ENCODE measurements around the gene MRNIP. TPM values are rescaled to one million over a fixed set of nuclear protein-coding genes. Genes with fewer than 3 reads are reported as not detected.

MRNIP gene
- total RNA-seq, 1 donor from 2014 or later: 40.5 TPM

DNA sequence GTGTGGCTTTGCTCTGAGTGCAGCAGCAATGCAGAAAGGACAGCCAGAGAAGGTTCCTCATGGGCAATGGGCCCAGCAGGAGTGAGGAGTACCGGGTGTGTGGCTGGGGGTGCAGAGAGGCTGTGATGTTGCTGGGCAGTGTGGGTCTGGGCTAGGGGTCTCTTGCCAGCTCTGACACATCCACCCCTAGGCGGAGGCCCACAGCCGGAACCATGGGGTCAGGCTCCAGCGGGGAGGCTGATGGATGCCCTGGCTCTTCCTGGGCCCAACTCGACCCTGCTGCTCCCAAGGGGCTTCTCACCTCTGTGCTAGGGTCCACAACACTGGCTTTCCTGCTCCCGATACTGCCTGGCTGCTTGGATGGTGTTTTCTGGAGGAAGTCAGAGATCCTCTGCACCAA is 29.2 kb upstream of the MRNIP start:
- DNase-seq (ENCODE audit: low spot score): no peak

DNA sequence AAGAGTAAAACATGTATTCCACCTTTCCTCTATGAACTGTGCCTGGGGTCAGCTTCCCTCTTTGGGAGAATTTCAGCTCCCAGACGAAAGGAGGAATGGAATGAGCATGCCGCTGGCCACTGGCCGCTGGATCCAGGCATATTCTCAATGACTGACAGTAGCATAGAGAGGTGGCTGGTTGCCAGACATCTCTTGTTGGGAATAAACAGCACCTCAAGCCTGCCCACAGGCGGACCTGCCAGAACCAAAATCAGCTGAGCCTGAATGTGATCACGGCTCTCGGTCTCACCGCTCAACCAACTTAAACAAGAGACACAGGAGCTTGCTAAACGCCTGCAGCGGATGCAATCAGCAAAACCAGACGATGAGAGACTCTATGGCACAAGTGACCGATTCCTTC is 28.5 kb upstream of the MRNIP start:
- DNase-seq (ENCODE audit: low spot score): no peak

DNA sequence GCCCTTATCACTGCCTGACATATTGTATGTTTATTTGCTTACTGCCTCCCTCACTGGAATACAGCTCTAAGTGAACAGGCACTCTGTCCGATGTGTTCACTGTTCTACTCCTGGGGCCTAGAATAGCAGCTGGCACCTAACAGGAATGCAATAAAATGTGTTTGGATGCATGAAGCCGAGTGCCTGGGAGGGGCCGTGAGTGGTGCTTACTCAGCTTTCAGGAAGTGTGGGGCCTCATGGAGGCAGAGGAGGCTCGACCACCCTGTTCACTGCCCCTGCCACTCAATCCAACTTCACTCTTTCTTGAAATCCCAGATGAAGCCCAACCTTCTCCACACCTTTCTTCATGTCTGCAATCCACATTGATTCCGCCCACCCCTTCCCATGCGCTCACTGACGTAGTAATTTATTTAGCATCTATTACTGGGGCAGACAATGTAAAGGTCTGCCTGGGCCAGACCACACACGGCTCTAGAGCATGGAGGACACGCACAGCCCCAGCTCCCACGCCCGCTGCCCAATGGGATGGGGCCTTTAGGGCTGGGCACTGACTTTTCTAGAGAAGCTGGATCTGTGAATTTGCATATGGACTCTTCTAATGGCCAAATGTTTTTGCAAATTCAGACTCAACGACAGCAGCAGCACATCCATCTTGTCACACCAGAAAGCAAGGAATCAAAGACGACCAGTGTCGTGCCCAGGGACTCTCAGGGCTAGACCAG is 27.7 kb upstream of the MRNIP start:
- no peak for DNase-seq (ENCODE audit: low spot score)

DNA sequence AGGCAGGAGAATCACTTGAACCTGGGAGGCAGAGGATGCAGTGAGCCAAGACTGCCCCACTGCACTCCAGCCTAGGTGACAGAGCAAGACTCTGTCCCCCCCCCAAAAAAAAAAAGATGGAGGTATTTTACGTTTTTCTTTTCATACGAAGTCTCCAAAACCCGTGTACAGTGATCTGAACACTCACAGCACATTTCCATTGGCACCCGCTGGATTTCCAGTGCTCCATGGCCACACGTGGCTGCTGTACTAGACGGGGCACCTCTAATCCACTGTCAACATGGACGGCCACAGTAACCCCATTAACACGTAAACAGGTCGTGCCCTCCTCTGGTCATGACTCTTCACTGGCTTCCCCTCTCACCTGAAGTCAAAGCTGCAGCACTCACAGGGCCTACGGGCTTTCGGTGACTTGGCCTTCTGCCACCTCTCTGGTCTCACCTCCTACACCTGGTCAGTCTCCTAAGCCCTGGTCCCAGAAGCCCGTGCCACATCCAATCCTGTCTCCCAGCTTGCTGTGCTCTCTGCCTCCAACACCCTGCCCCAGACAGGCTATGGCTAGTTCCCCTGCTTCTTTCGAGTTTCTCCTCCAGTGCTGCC is 27.0 kb upstream of the MRNIP start:
- no peak for DNase-seq (ENCODE audit: low spot score)

DNA sequence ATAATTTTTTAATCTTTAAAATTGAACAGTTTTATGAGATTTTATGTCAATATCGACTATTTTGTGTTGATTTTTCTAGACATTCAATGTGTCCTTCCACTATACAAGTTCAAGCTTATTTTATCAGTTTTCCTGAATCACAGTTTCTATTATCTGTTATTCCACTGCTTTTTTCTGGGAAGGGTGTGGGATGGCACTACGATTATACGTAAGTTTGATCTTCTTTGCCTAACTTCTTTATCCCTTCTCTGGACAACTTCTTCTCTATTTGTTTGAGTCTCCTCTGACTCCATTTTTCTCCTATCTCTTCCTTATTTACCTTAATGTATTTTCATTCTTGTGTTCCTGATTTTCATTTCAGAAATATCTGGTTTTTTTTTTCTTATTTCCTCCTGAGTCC is 24.5 kb upstream of the MRNIP start:
- no peak for DNase-seq (ENCODE audit: low spot score)

DNA sequence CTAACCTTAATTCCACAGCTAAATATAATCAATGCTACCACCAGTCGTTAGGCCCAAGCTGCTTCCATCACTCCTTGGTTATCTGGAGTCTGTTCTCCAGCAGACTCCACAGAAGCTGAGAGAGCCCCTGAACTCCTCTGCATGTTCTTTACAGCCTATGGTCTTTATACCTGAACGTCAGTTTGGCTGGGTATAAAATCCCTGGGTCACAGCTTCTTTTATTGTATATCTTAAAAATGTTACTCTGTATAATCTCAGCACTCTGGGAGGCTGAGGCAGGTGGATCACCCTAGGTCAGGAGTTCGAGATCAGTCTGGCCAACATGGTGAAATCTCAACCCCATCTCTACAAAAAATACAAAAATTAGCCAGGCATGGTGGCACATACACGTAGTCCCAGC is 23.7 kb upstream of the MRNIP start:
- DNase-seq (ENCODE audit: low spot score): no peak

DNA sequence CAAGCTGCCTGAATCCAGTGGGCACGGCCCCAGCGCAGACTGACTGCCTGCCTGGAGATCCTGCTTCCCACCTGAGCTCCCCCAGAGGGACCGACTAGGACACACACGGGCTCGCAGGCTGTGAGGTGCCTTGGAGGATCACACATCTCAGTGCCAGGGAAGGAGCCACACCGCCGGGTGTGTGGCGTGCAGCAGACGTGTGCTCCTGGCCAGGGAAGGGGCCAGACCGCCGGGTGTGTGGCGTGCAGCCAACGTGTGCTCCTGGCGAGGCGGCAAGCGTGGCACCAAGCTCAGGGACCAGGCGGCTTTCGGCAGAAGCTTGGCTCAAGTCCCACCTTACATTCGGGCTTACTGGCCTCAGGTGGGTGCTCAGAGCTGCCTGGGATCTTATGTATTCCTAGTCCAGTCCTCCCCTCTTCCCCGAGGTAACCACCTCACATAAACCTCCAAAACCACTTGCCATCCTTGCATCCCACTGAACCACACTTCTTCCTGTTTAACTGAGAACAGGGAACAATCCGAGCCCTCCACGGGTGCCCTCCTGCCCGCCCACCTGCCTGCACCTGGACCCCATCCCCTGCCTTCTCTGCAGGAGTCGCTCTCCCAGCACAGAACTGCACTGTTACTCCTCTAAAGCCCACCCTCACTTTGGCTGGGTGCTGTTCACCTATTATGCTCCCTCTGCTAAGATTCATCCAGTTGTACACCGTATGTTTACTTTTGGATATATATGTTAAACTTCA is 22.4 kb upstream of the MRNIP start:
- DNase-seq (ENCODE audit: low spot score): no peak

DNA sequence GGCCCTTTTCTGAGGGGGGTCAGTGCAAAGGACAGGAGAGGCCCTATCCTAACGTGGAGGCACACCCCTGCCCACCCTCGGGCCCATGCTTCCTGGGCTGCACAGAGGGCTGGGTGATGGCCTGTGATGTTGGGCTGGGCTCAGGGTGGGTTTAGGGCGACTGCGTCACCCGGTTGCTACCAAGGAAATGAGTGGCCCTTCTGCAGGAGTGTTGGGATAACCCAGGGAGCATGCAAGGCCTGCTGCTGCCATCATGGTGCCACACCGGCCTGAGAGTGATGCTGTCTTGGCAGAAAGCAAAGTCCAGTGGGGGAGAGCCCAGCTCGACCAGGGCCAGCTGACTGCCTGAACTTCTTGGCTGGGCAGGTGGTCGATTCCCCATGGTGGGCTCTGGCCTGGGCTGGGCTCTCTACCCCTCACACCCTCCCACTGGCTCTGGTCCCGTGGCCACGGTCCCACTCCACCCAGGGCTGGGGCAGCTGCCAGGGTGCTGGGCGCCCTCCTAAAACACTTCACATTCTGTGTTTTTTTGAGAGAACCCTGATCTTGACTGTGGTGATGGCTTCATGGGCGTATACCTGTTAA is 21.5 kb upstream of the MRNIP start:
- no peak for DNase-seq (ENCODE audit: low spot score)

DNA sequence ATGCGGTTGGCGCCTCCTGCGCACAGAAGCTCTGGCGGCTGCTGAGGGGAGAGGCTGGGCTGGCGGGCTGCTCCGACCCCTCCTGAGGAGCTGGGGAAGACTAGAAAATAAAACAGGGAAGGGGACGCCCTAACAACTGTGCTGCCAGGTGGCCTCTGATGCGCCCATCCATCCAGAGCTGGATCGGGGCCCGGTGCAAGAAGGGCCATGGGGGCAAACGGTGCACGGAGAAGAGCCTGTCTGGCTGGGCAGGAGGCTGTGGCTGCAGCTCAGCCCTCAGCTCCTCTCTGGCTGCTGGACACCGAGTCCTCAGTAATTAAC is 21.0 kb upstream of the MRNIP start:
- no peak for DNase-seq (ENCODE audit: low spot score)

DNA sequence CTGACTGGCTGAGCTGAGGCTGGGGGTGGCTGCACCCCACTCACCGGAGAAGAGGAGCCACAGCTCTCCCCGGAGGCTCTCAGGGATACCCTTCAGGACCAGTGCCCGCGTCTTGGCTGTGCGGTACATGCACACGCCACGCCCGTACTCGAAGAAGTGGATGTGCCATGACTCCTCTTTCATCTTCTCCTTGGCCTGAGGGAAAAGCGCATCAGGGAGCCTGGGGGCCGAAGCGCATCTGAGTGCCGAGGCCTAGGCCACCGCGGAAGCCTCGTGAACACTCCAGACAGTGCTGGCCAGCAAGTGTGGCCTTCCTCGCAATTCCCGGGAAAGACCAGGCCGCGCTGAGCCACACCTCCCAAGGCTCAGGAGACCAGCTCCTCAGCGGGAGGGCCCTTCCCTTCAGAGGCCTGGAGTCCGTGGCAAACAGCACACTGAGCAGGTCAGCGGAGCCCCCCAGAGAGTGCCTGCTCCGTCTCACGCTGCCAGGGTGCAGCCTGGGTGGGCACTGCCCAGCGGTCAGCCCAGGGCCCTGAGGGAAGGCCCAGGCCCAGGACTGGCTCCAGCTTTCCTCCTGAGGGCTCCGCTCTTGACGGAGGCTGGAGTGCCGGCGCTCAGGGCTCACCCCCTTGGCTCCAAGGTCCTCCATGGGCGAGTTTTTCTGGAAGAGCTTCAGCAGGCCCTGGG is 20.5 kb upstream of the MRNIP start:
- no peak for DNase-seq (ENCODE audit: low spot score)

DNA sequence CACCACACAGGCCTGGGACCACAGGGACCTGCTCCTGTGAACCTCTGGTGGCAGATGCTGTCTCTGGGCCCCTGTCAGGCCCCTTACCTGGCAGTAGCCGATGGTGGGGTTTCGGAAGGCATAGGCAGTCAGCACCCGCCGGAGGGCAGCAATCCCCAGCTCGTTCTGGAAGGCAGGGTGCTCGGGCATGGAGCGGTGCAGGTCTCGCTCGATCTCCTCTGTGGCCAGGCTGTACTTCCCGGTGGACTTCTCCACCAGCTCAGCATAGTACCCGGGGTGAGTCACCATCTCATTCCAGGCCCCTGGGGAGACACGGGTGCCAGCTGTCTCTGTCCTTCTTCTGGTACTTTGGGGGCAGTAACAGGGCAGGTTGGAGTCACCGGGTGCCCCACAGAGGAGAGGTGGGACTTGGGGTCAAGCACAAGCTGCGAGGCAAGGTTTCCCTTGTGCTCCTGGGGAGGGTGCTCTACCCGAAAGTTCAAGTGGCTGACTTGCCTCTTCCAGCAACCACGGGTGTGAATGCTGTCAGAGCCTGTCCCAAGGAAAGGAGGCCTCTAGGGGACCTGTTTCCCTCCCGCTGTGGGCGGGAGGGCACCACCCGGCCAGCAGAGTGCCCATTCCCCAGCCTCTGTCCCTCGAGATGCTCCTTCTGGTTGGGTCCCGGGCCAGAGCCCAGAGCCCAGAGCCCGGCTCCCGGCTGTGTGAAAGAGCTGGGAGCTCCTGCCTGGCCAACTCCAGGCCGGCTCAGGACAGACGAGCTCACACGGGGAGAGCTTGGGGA is 19.8 kb upstream of the MRNIP start:
- no peak for DNase-seq (ENCODE audit: low spot score)

DNA sequence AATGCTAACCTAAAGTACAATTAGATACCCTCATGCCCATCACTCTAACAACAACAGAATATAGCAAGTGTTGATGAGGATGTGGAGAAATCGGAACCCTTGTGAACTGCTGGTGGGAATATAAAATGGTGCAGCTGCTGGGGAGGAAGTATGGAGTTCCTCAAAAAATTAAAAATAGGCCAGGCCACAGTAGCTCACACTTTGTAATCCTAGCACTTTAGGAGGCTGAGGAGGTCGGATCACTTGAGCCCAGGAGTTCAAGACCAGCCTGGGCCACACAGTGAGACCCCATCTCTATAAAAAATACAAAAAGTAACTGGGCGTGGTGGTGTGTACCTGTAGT is 18.0 kb upstream of the MRNIP start:
- DNase-seq (ENCODE audit: low spot score): no peak

DNA sequence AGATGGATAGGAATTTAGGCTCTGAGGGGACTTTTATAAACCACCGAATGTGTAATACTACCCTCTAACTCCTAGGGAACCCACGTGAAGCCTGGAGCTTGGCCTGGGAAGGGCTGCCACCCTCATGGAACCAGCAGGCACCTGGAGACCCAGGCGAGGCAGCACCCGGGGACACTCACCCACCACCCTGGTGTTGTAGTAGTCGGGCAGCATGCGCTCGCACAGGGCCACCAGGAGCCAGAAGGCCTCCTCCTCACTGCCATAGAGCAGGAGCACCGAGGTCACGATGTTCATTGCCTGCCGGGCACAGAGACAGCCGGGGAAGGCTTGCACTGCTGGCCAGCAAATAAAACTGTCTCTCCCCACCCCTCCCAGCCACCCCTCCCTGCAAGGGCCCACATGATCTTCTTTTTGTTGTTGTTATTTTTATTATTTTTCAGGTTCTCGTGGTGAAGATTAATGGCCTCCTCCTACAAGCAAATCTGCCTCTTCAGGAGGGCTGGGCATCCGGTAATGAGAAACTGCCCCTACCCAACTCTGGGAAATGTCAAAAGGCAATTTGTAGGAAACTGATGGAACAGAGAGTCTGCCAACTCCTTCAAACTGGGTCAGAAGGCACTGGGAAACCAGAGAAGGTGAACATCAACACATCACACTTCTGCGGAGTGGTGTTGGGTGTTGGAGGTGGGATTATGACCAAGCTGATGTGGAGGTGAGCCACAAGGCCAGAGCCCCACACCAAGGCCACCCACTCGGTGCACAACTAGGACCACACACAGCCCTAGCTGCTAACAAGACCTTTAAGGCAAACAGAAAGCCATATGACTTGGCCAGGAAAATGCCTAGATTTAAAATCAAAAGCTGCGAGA is 17.4 kb upstream of the MRNIP start:
- no peak for DNase-seq (ENCODE audit: low spot score)

DNA sequence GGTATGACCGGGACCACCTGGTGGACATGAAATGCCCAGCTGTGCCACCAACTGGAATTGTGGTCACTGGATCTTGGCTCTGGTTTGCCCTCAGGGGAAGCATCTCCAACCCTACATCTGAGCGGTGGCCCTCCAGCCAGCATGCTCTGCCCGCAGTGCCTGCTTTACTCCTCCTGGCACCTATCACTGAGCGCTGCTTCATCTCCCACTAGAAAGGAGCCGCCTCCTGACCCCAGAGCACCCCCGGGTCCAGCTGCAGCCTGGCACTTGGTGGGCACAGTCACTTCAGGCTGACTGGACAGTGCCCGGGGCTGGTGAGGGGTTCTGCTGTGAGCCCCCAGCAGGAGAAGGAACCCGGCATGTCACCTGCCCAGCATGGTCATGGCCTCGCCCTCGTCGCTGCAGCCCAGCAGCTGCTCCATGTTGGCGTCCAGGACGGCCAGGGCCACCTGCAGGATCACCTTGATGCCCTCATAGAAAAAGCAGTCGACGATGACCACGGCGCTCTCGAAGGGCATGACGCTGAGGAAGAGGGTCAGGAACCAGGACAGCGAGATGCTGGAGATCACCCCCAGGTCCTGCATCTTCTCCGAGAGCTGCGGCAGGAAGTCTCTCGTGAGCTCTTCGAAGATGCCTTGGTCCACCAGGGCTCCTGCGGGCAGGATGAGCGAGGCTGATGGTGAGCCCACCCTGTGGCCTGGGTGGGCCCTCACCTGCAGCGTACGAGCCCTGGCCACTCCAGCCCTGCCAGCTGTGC is 16.1 kb upstream of the MRNIP start:
- no peak for DNase-seq (ENCODE audit: low spot score)

DNA sequence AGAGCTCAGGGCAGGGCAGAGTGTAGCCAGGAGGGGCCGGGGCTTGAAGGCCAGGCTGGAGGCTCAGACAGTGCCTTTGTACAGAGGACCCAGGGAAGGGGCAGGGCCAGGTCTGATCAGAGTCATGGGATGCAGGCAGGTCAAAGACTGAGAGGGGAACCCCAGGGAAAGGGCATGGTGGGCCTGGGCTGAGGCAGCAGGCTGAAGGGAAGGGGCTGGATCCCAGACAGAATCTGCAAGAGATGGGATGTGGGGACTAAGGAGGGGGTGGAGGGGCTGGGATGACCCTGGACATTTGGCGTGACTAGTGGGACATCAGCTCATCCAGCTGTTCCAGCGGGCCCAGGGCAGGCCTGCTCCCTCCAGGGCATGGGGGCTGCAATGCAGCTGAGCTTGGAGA is 15.5 kb upstream of the MRNIP start:
- no peak for DNase-seq (ENCODE audit: low spot score)

DNA sequence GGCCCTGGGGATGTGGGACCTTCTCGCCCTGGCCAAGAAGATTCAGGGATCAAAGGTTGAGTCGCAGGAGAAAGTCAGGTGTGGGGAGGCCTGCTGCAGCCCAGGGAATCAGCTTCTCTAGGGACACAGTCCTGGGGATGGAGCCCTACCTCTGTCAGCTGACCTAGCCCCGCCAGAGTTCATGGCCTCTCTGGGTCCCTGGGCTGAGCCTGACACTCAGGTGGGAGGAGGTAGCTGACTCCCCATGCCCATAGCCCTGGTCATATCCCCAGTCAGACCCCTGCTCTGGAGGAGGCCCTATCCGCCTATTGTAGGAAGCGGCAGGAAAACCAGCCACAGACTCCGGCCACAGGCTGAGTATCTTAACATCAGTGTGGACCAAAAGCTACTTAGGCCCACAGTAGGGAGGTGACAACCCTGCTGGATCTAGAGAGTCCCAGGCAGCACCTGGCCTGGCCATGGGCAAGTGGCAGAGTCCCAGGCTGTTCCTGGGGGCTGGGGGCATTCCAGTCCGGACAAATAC is 15.0 kb upstream of the MRNIP start:
- no peak for DNase-seq (ENCODE audit: low spot score)

DNA sequence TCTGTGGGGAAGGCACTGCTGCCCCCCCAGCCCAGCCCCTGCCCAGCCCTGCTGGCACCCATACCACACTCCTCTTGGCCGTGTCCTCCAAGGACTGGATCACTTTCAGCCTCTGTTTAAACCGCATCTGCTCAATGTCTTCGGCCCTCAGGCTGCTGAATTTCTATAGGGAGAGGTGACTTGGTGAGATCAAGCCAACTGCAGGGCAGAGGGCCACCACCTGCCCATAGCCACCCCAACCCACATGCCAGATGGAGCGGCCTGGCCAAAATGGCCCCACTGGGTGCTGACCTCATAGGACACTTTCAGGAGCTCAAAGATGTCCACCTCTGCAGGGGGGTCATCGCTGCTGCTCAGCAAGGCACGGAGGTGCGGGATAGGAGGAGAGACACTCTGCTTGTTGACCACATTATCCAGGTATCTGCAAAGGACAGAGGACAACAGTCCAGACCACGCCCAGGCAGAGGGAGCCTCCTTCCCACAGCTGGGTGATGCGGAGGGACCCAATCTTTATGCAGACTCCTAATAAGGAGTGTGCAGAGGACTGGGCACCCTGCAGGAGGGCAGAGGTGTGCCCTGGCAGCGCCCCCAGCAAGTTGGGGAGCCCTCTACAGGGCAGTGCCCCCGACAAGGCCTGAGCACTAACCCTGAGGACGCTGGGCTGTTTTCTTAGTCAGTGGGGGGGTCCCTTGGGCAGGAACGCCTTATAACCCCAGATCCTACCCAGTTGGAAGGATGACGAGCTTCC is 14.4 kb upstream of the MRNIP start:
- DNase-seq (ENCODE audit: low spot score): no peak

DNA sequence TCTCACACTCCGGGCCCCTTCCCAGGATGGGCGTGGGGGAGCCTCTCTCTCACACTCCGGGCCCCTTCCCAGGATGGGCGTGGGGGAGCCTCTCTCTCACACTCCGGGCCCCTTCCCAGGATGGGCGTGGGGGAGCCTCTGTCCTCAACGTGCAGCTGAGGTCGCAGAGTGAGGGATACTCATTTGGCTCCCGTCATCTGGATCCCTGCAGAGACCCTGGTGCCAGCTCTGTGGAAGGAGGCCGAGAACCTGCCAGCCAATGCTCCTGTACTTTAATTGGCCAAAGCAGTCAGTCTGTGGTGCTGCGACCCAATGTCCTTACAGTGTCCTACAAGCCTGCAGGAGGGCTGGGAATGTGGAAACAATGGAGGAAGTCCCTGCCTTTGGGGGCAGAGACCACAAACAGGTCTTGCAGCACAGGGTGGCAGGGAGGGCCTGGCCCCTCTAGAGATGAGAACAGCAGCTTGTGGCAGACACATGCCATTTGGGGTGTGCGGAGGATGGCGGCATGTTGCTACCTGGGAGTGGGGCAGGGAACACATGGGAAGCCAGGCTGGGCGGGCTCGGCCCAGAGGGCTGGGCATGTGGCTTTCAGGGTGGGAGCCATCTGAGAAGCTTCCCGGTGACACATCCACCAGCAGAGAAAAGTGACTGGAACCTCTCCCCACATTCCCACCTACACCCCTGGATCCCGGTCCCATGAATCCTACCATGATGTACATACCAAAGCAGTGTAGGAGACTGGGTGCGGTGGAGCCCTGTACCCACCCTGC is 13.6 kb upstream of the MRNIP start:
- no peak for DNase-seq (ENCODE audit: low spot score)
